Measurements from ENCODE around the gene MXRA7. TPM values are rescaled to one million over a fixed set of nuclear protein-coding genes. Genes with fewer than 3 reads are reported as not detected.

Gene MXRA7
- total and polyA plus RNA-seq, 2 donors (not counting 1 experiment from before 2014, with no cell fraction given) = 5.5 to 16.1 TPM

DNA sequence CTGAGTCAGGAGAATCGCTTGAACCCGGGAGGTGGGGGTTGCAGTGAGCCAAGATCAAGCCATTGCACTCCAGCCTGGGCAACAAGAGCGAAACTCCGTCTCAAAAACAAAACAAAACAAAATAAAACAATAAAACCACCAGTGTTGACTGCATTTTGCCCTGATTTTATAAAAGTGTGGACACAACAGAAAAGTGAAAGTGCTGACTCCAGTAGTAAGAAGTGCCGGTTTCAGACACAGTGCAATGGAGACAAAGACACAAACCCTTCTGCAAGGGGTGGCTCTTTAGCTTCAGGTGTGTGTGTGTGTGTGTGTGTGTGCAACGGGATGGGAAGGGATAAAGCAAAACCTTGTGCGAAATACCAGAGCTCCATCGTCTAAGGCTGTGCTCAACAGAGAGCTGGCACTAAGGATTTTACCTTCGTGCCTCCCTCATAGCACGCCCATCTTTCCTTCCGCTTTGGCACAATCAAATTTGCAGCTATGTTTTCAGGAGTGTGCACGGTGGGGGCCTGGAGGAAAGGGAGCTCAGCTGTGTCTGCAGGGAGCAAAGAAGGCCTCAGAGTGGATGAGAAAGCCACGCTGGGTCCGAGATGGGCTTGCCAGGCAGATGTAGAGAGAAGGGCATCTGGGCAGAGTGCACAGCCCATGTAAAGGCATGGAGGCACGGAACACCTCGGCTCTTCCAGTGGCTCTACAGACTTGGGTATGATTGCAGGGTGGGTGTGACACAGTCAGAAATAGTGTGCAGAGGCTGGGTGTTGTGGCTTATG is 15.5 kb downstream of the MXRA7 start:
- ATAC-seq (ENCODE audit: low read depth) (no peak), DNase-seq (no peak)
- no peak for TF ChIP-seq EZH2 (IDR thresholded peaks at IDR 0.05; ENCODE audit: borderline replicate concordance, insufficient read depth, low read depth, low read length, poor library complexity, severe bottlenecking)
- Mint-ChIP-seq H3K9me3 (ENCODE audit: insufficient read depth) (no peaks in the 10 kb centered on the region), H3K4me1 (peaks cover 12% of the 10 kb centered on the region), H3K27me3 (peaks cover 3% of the 10 kb centered on the region), H3K4me3 (no peak overlapping the region), H3K27ac (no peak overlapping the region)
- Histone ChIP-seq H3K27me3 (replicated peaks in 1 of 4; ENCODE audit: control extremely low read depth in 1 of 4, control insufficient read depth in 3 of 4, insufficient read depth in 4 of 4, low read length in 3 of 4) (peaks cover 0 to 9% (median 0%) of the 10 kb centered on the region in 4 experiments), H3K4me1 (ENCODE audit: control insufficient read depth in 2 of 2, insufficient read depth in 2 of 2, low read length in 2 of 2) (peaks cover 7 to 12% of the 10 kb centered on the region in 2 donors), H4K20me1 (ENCODE audit: control insufficient read depth, insufficient read depth, low read length, poor library complexity, severe bottlenecking) (no peaks in the 10 kb centered on the region), H3K4me2 (replicated peaks; ENCODE audit: low read depth, low read length, poor library complexity, severe bottlenecking) (no peak overlapping the region), H3K27ac (ENCODE audit: low read length in 2 of 2) (no peak overlapping the region), H2AFZ (ENCODE audit: insufficient read depth, low read depth, low read length, poor library complexity, severe bottlenecking) (no peak overlapping the region), H3K36me3 (replicated peaks in 1 of 2; ENCODE audit: control extremely low read depth in 1 of 2, control insufficient read depth in 1 of 2, extremely low read depth in 1 of 2, insufficient read depth in 2 of 2, low read length in 1 of 2) (no peaks in the 10 kb centered on the region), H3K9me3 (ENCODE audit: control extremely low read depth in 1 of 3, control insufficient read depth in 2 of 3, insufficient read depth in 1 of 3, low read length in 2 of 3) (no peaks in the 10 kb centered on the region), H3K4me3 (ENCODE audit: control extremely low read depth in 1 of 5, extremely low read depth in 1 of 5, insufficient read depth in 1 of 5, low read depth in 2 of 5, low read length in 4 of 5) (no peak overlapping the region), H3K9ac (ENCODE audit: low read length) (no peak overlapping the region), H3K79me2 (ENCODE audit: control insufficient read depth, insufficient read depth, low read length) (peaks cover 5% of the 10 kb centered on the region)
- intact Hi-C loops (cut with micrococcal nuclease) = no loop called here
- ChIA-PET POLR2A (no interaction called here), CTCF (interaction anchor here (1.4 kb wide), 1 partner anchor 14 kb away, joined by 4 read pairs; no protein-coding TSS in a partner anchor)
- 91% methylated on average over 12 of the region's 16 CpGs for WGBS (ENCODE audit: insufficient coverage)

DNA sequence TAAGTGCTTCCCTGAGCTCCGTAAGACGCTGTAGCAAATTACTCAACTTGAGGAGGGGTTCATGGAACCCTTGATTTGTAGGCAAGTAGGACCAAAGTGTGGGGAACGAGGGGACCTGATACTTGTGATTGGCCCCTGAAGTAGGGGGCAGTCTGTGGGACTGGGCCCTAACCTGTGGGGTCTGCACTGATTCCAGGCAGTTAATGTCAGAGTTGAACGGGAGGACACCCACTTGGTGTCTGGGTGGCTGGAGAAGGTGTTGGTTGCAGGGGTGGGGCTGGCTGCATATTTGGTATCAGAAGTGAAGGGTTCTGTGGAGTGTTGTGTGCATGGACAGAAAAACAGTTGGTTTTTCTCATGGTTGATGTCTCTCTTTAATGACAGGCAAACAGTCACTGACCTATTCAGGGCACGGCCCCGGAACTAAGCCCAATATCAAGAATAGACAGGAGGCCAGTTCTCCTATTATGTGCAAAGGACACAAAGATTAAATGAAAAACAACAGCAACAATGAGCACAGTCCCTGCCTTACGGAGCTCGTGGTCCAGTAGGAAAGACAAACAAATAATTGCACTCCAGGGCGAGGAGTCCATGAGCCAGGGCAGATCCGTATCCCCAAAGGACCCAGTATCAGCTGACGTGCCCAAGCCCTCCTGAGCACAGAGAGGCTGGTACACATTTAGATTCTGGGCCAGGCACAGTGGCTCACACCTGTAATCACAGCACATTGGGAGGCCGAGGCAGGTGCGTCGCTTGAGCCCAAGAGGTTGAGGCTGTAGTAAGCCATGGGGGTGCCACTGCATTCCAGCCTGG is 19.2 kb downstream of the MXRA7 start:
- TF ChIP-seq, protein P1, sequence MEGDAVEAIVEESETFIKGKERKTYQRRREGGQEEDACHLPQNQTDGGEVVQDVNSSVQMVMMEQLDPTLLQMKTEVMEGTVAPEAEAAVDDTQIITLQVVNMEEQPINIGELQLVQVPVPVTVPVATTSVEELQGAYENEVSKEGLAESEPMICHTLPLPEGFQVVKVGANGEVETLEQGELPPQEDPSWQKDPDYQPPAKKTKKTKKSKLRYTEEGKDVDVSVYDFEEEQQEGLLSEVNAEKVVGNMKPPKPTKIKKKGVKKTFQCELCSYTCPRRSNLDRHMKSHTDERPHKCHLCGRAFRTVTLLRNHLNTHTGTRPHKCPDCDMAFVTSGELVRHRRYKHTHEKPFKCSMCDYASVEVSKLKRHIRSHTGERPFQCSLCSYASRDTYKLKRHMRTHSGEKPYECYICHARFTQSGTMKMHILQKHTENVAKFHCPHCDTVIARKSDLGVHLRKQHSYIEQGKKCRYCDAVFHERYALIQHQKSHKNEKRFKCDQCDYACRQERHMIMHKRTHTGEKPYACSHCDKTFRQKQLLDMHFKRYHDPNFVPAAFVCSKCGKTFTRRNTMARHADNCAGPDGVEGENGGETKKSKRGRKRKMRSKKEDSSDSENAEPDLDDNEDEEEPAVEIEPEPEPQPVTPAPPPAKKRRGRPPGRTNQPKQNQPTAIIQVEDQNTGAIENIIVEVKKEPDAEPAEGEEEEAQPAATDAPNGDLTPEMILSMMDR (IDR thresholded peaks at IDR 0.05) = no peak
- TF ChIP-seq EZH2 (IDR thresholded peaks at IDR 0.05; ENCODE audit: borderline replicate concordance, insufficient read depth, low read depth, low read length, poor library complexity, severe bottlenecking) = no peak
- 94% methylated on average over 14 of the region's 14 CpGs for WGBS (ENCODE audit: insufficient coverage)
- Histone ChIP-seq H3K4me2 (replicated peaks; ENCODE audit: low read depth, low read length, poor library complexity, severe bottlenecking) (no peak overlapping the region), H3K4me1 (ENCODE audit: control insufficient read depth in 2 of 2, insufficient read depth in 2 of 2, low read length in 2 of 2) (peaks cover 1 to 4% of the 10 kb centered on the region in 2 donors), H3K36me3 (replicated peaks in 1 of 2; ENCODE audit: control extremely low read depth in 1 of 2, control insufficient read depth in 1 of 2, extremely low read depth in 1 of 2, insufficient read depth in 2 of 2, low read length in 1 of 2) (no peaks in the 10 kb centered on the region), H3K4me3 (ENCODE audit: control extremely low read depth in 1 of 5, extremely low read depth in 1 of 5, insufficient read depth in 1 of 5, low read depth in 2 of 5, low read length in 4 of 5) (no peak overlapping the region), H3K9me3 (ENCODE audit: control extremely low read depth in 1 of 3, control insufficient read depth in 2 of 3, insufficient read depth in 1 of 3, low read length in 2 of 3) (no peaks in the 10 kb centered on the region), H3K9ac (ENCODE audit: low read length) (no peak overlapping the region), H3K27ac (ENCODE audit: low read length in 2 of 2) (no peak overlapping the region), H3K79me2 (ENCODE audit: control insufficient read depth, insufficient read depth, low read length) (no peaks in the 10 kb centered on the region), H4K20me1 (ENCODE audit: control insufficient read depth, insufficient read depth, low read length, poor library complexity, severe bottlenecking) (no peaks in the 10 kb centered on the region), H3K27me3 (replicated peaks in 1 of 4; ENCODE audit: control extremely low read depth in 1 of 4, control insufficient read depth in 3 of 4, insufficient read depth in 4 of 4, low read length in 3 of 4) (peaks cover 0 to 3% (median 0%) of the 10 kb centered on the region in 4 experiments), H2AFZ (ENCODE audit: insufficient read depth, low read depth, low read length, poor library complexity, severe bottlenecking) (no peak overlapping the region)
- ChIA-PET CTCF (no interaction called here), POLR2A (no interaction called here)
- Mint-ChIP-seq H3K4me3 (no peak overlapping the region), H3K9me3 (ENCODE audit: insufficient read depth) (no peaks in the 10 kb centered on the region), H3K4me1 (peaks cover 7% of the 10 kb centered on the region), H3K27me3 (peaks cover 4% of the 10 kb centered on the region), H3K27ac (no peak overlapping the region)
- no peak for ATAC-seq (ENCODE audit: low read depth)
- intact Hi-C loops (cut with micrococcal nuclease) = no loop called here
- no peak for DNase-seq

Measured in B cell (primary cell).